Effector CD4-positive, alpha-beta T cell (primary cell): ENCODE measurements around the gene EPHB3. TPM values are rescaled to one million over a fixed set of nuclear protein-coding genes. Genes with fewer than 3 reads are reported as not detected.

Experiments used
- DNase-seq: peaks from one replicate; pipeline ENCODE4 v3.0.0-alpha.2; 2020
- total RNA-seq: gene quantifications from one replicate; lab custom pipeline; 2026; lab: John Stamatoyannopoulos, UW

The EPHB3 gene
- total RNA-seq, result not detected

DNA sequence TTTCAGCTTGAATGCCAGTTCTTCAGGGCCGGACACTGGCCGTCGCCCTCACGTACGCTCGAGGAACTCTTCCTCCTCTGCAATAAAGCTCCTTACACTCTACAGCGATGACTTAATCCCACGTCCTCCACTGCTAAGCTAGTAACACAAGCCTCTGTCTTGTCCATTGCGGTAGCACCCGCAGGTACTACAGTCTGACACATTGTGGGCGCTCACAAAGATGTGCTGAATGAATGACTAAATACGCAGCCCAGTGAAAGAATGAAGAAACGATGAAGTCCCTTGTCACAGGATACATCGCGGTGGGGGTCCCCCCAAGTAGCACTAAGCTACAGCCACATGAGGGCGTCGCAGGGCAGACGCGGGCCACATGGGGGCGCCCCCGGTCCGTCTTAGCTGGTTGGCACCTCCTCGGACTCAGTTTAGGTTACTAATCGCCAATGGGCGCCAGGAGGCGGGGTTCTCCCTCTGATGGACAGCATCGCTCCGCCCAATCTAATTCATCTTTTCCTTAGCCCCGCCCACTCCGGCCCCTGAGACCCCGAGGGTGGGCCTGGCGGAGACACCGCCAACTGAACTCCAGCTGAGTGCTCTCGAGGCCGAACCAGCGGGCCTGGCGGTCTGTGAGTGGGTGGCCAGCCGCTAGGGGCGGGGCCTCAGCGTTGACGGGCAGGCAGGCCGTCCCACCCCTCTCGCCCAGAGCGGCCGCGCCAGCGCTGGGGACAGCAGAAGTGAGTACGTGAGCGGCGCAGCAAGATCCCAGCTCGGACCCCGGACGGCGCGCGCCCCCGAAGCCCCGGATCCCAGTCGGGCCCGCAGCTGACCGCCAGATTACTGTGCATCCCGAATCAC lies at the start of gene EPHB3:
TSS of gene EPHB3 (plus strand) at position 725 of the 852 bp plus-strand sequence. CDS start 451 bp downstream, outside the sequence.
- peak; percentile 82 for DNase-seq

GRCh38 chr3:184512621-184513020 lies 49.0 kb upstream of the EPHB3 start:
- no peak for DNase-seq

DNA sequence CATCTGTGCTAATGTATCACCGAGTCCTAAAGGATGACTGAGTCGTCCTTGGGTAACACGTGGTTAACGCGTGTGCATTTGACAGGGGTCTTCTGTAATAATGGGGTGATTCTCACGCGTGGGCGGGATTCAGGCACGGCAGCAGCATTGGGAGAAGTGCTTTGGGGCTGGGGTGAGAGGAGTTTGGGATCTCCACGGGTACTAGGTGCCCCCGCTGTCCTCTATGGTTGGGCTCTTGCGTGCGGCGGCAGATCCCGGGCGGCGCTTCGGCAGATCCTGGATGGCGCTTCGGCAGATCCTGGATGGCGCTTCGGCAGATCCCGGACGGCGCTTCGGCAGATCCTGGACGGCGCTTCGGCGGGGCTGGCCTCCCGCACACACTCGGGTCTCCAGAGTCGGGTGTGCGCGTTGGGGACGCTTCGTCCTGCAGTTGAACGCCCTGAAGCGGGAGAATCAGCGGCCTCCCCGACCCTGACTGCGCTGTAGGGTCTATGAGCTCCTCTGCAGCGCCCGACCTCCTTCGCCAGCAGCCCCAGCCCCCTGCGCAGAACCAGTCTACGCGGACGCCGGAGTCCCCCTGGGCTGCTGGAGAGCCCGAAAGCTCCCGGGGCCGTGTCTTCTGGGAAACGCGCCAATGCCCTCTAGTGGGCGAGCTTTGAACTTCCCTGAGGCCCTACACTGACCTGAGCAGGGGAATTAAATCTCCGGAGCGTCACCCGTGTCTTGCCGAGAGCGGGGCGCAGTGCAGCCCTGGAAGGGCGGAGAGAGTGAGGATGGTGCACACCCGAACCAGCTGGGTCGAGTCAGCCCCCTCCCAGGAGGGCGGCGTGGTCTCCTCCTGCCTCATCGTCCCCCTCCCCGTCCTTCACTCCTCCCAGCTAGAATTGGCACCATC lies 48.1 kb upstream of the EPHB3 start:
- DNase-seq, result peak; percentile 75

GRCh38 chr3:184514171-184514490 lies 47.5 kb upstream of the EPHB3 start:
- no peak for DNase-seq

- no peak for DNase-seq
Observed at GRCh38 chr3:184523825-184524615, 37.6 kb upstream of the EPHB3 start.

GRCh38 chr3:184524981-184525336 lies 36.6 kb upstream of the EPHB3 start:
- DNase-seq, result no peak

- DNase-seq, result no peak
Observed at GRCh38 chr3:184525337-184526087, 36.1 kb upstream of the EPHB3 start.

- no peak for DNase-seq
Observed at GRCh38 chr3:184526088-184526433, 35.5 kb upstream of the EPHB3 start.

GRCh38 chr3:184531626-184532280 lies 29.8 kb upstream of the EPHB3 start:
- no peak for DNase-seq

DNA sequence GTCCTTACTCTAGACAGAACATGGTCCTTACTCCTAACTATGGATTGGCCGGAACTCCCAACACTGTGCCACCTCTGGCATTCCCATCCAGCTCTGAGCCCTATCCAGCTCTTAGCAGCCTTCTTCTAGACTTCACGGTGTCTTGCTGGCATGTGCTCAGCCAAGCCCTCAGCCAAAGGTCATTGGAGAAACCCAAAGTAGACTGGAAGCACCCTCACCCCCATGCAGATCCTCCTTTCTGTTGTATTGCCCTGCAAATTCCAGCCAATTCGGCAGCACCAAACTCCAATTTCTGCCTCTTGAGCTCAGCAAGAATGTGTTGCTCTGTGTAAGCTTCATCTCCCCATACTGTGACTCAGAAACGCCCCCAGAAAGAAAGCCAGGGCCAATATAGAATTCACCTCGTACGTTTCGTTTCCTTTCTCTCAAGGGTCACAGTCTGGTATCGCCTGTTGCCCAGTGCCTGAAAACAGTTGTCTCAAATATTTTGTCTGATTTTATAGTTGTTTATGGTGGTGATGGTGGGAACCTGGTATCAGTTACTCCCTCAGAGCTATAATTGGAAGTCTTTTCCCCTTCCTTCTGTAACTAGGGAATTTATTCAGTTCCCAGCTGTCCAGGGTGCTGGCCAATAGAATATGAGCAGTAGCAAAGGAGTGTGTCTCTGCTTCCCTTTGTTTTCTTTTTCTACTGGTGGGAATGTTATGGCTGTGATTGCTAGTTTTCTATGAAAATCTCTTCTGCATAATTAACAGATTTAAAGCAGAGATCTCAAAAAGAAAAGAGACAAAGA lies 28.4 kb upstream of the EPHB3 start:
- DNase-seq, result no peak

GRCh38 chr3:184537885-184538665 lies 23.5 kb upstream of the EPHB3 start:
- DNase-seq, result no peak

GRCh38 chr3:184538666-184539431 lies 22.7 kb upstream of the EPHB3 start:
- no peak for DNase-seq

- DNase-seq, result no peak
Observed at GRCh38 chr3:184539801-184540435, 21.7 kb upstream of the EPHB3 start.

DNA sequence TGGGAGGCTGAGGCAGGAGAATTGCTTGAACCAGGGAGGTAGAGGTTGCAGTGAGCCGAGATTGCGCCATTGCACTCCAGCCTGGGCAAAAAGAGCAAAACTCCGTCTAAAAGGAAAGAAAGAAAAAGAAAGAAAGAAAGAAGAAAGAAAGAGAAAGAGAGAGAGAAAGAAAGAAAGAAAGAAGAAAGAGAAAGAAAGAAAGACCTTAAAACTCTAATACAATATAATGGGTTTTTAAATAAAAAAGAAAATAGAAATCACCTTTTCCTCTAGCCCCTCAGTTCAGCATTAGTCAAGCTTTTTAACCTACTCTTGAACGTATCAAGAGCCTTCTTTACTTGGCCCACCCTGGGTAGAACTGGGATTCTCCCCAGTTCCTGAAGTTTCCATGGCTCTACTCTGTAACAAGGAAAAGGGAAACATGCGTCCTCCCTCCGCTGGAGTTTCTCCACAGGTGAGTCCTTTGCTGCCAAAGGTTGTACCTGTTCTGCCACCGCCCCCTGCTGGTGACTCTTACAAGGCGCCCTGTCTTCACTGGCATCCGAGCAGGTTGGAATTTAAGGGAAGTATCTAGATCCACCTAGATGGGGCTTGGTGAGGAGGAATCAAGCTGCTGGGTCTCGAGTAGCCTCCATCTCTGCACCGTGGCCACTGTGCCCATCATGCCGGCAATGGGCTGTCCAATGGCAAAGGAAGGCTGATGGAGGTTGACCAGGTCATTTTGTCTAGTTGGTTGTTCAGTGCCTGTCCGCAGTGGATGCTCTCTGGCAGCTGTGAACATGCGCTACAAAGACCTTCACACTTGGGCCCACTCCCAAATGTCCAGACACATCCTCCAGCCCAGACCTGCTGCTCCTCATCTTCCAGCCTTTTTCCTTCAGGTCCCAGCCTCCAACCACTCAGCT lies 20.6 kb upstream of the EPHB3 start:
- peak; percentile 76 for DNase-seq

- no peak for DNase-seq
Observed at GRCh38 chr3:184541886-184542562, 19.6 kb upstream of the EPHB3 start.

- no peak for DNase-seq
Observed at GRCh38 chr3:184542577-184542976, 19.0 kb upstream of the EPHB3 start.

GRCh38 chr3:184543256-184543655 lies 18.3 kb upstream of the EPHB3 start:
- no peak for DNase-seq
